ENCODE measurements around the gene DMAC2.
"Not testable (repeated sequence)": the region's sequence is repeated elsewhere in the genome, so short reads cannot be mapped to it uniquely, and the experiment has no call there.

DMAC2 gene

GRCh38 chr19:41397086-41398049, 42.3 kb downstream of the DMAC2 start, which contains the start of the genes BCKDHA and EXOSC5:
Gene BCKDHA (plus strand): TSS chr19:41397818. CDS start chr19:41397828, 10 bp downstream.
Gene EXOSC5 (minus strand): TSS chr19:41397359. CDS start chr19:41397328, 31 bp downstream.
- FAIRE-seq, result peak; percentile 92

- no peak for FAIRE-seq
Measured at GRCh38 chr19:41395355-41395754, 44.4 kb downstream of the DMAC2 start.

GRCh38 chr19:41392775-41393174, 46.9 kb downstream of the DMAC2 start:
- FAIRE-seq, result no peak

GRCh38 chr19:41391618-41392017, 48.1 kb downstream of the DMAC2 start:
- no peak for FAIRE-seq

GRCh38 chr19:41386442-41386841, 53.3 kb downstream of the DMAC2 start:
- no peak for FAIRE-seq

GRCh38 chr19:41384351-41384750, 55.4 kb downstream of the DMAC2 start:
- no peak for FAIRE-seq

- not testable (repeated sequence) for FAIRE-seq
Measured at GRCh38 chr19:41381536-41381935, 58.2 kb downstream of the DMAC2 start.
